Measurements from ENCODE around the gene IFITM10.

The IFITM10 gene

DNA sequence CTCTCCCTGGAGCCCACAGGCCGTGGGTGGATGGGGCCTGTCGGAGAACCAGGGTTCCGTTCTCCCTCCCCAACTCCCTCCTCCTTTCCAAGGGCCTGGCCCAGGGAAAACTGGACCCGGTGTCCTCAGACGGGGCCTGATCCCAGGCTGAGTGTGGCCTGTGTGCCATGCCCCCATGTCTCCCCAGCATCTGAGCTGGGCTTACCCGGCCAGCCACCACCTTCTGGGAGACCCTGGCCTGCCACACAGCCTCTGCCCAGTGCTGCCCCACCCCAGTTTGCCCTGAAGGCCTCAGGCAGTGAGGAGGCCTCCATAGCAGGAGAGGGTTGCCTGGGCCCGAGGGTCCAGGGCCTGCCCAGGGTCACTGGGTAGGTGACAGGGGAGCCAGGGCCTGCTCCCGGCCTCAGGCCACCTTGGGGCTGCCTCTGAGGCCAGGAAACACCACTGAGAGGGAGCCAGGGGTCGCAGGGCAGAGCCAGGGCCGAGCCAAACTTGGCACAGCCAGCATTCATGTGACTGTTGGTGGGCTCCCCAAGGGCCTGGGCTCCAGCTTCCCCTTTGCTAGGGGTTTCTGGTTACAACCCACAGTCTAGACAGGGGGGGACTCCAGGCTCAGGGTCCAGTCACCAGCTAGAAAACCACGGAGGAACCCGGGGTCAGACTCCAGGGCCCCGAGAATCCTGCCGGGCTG lies 590 bp upstream of the IFITM10 start:
- H3K27ac ChIP-seq (ENCODE audit: low read length): no peak overlapping the region
- no peak overlapping the region for H3K4me3 ChIP-seq (ENCODE audit: low read length)
- no peaks in the 10 kb centered on the region for H3K27me3 ChIP-seq (ENCODE audit: low read depth, low read length)
- no peaks in the 10 kb centered on the region for H3K4me1 ChIP-seq (ENCODE audit: low read length)
- H3K9me3 ChIP-seq (ENCODE audit: insufficient read depth, low read length): no peaks in the 10 kb centered on the region
- H2AFZ ChIP-seq (ENCODE audit: low read depth, low read length): no peak overlapping the region
- no peaks in the 10 kb centered on the region for H3K36me3 ChIP-seq (replicated peaks; ENCODE audit: low read depth, low read length)
- H3K79me2 ChIP-seq (ENCODE audit: low read length): no peaks in the 10 kb centered on the region
- no peaks in the 10 kb centered on the region for H4K20me1 ChIP-seq (ENCODE audit: insufficient read depth, low read length)
- H3K9ac ChIP-seq (ENCODE audit: low read length): no peak overlapping the region
- H3K4me2 ChIP-seq (ENCODE audit: low read length): no peak overlapping the region
- TF ChIP-seq, protein P1, sequence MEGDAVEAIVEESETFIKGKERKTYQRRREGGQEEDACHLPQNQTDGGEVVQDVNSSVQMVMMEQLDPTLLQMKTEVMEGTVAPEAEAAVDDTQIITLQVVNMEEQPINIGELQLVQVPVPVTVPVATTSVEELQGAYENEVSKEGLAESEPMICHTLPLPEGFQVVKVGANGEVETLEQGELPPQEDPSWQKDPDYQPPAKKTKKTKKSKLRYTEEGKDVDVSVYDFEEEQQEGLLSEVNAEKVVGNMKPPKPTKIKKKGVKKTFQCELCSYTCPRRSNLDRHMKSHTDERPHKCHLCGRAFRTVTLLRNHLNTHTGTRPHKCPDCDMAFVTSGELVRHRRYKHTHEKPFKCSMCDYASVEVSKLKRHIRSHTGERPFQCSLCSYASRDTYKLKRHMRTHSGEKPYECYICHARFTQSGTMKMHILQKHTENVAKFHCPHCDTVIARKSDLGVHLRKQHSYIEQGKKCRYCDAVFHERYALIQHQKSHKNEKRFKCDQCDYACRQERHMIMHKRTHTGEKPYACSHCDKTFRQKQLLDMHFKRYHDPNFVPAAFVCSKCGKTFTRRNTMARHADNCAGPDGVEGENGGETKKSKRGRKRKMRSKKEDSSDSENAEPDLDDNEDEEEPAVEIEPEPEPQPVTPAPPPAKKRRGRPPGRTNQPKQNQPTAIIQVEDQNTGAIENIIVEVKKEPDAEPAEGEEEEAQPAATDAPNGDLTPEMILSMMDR (IDR thresholded peaks at IDR 0.05; ENCODE audit: low read depth, low read length): no peak

GRCh38 chr11:1749395-1750351 lies 722 bp downstream of the IFITM10 start:
- H3K9me3 ChIP-seq (ENCODE audit: insufficient read depth, low read length): no peaks in the 10 kb centered on the region
- no peak overlapping the region for H2AFZ ChIP-seq (ENCODE audit: low read depth, low read length)
- no peaks in the 10 kb centered on the region for H4K20me1 ChIP-seq (ENCODE audit: insufficient read depth, low read length)
- no peak overlapping the region for H3K4me3 ChIP-seq (ENCODE audit: low read length)
- H3K36me3 ChIP-seq (replicated peaks; ENCODE audit: low read depth, low read length): no peaks in the 10 kb centered on the region
- no peak overlapping the region for H3K9ac ChIP-seq (ENCODE audit: low read length)
- no peak overlapping the region for H3K27ac ChIP-seq (ENCODE audit: low read length)
- H3K27me3 ChIP-seq (ENCODE audit: low read depth, low read length): no peaks in the 10 kb centered on the region
- H3K79me2 ChIP-seq (ENCODE audit: low read length): no peaks in the 10 kb centered on the region
- TF ChIP-seq, protein P1 (IDR thresholded peaks at IDR 0.05; ENCODE audit: low read depth, low read length): no peak
- TF ChIP-seq EZH2phosphoT487 (IDR thresholded peaks at IDR 0.05; ENCODE audit: low read depth): no peak
- no peak overlapping the region for H3K4me2 ChIP-seq (ENCODE audit: low read length)
- H3K4me1 ChIP-seq (ENCODE audit: low read length): no peaks in the 10 kb centered on the region

GRCh38 chr11:1748636-1749394 lies 1.6 kb downstream of the IFITM10 start:
- Histone ChIP-seq H3K36me3 (replicated peaks; ENCODE audit: low read depth, low read length) (no peaks in the 10 kb centered on the region), H4K20me1 (ENCODE audit: insufficient read depth, low read length) (no peaks in the 10 kb centered on the region), H3K27ac (ENCODE audit: low read length) (no peak overlapping the region), H3K79me2 (ENCODE audit: low read length) (no peaks in the 10 kb centered on the region), H3K27me3 (ENCODE audit: low read depth, low read length) (no peaks in the 10 kb centered on the region), H3K9ac (ENCODE audit: low read length) (no peak overlapping the region), H3K4me2 (ENCODE audit: low read length) (no peak overlapping the region), H3K4me1 (ENCODE audit: low read length) (no peaks in the 10 kb centered on the region), H3K4me3 (ENCODE audit: low read length) (no peak overlapping the region), H2AFZ (ENCODE audit: low read depth, low read length) (no peak overlapping the region), H3K9me3 (ENCODE audit: insufficient read depth, low read length) (no peaks in the 10 kb centered on the region)
- no peak for TF ChIP-seq EZH2phosphoT487 (IDR thresholded peaks at IDR 0.05; ENCODE audit: low read depth)

- Histone ChIP-seq H3K27me3 (ENCODE audit: low read depth, low read length) (no peaks in the 10 kb centered on the region), H3K79me2 (ENCODE audit: low read length) (no peaks in the 10 kb centered on the region), H3K36me3 (replicated peaks; ENCODE audit: low read depth, low read length) (no peaks in the 10 kb centered on the region), H3K9me3 (ENCODE audit: insufficient read depth, low read length) (no peaks in the 10 kb centered on the region), H3K4me3 (ENCODE audit: low read length) (no peak overlapping the region), H2AFZ (ENCODE audit: low read depth, low read length) (no peak overlapping the region), H3K9ac (ENCODE audit: low read length) (no peak overlapping the region), H3K4me2 (ENCODE audit: low read length) (no peak overlapping the region), H3K4me1 (ENCODE audit: low read length) (no peaks in the 10 kb centered on the region), H3K27ac (ENCODE audit: low read length) (no peak overlapping the region), H4K20me1 (ENCODE audit: insufficient read depth, low read length) (no peaks in the 10 kb centered on the region)
- TF ChIP-seq EZH2phosphoT487 (IDR thresholded peaks at IDR 0.05; ENCODE audit: low read depth): no peak
- TF ChIP-seq, protein P1 (IDR thresholded peaks at IDR 0.05; ENCODE audit: low read depth, low read length): no peak
These were observed 2.4 kb downstream of the IFITM10 start for GRCh38 chr11:1747753-1748635.

Measured in OCI-LY3 (cell line).